Measurements from ENCODE around the gene TALDO1.

TALDO1 gene

DNA sequence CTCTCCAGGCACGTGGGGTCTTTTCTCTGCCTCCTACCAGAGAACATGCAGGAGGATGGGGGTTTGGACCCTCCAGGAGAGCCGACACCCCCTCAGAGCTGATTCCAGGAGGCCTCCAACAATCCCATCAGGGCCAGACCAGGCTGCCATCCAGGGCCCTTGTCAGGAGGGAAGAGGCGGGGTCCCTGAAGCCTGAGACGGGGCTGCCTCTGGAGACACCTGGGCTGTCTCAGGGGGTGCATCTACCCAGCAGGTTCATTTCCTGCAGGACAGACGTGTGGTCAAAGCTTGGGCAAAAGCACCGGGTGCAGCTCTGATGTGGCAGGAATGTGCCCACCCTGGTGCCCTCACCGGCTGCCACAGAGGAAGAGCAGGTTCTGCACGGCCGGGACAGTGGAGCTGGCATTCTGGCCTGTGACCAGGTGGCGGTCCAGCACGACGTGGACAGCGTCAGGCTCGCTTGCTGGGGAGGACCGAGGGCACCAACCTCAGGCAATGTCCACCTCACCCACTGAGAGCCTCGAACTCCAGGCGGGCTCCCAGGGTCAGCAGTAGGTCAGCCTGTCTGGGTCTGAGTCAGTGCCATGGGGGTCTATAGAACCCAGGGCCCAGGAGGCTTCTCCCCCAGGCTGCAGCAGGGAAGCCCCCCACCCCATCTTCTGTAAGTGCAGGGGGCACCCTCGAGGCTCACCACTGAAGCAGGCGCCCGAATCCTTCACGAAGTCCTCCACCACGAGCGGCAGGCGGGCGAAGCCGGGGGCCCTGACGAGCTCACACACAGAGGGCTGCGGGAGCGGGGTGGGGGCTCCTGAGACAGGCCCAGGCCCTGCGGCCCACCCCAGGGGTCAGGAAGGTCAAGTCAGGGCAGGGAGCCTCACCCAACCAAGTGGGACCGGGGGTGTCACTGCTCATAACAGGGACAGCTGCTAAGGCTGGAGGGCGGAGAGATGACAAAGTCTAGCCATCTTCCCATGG, 23.7 kb downstream of the TALDO1 start:
- DNase-seq (ENCODE audit: low read depth) = no peak

DNA sequence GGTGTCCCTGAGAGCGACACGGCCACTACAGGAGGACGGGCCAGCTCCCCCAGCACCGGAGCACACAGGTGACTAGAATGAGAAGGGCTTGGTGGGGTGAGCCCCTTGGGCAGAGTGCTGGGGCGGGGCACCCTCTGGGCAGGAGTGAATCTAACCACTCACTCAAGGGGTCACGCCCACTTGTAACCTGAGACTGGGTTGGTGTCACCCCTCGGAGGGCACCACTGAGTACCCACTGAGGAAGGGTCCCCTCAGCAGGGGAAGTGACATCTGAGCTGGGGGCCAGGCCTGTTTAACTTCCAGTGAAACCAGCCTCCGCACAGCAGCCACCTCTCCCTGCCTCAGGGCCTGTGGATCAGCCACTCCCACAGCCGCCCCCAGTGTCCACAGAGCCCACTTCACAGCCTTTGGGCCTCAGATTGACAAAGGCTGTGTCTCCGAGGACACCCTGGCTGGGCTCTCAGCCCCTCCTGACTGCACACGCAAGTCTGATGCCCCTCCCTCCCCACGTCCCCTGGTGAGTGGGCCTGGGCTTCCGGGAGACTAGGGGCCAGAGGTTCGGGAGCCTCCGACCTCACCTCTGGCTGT, 24.4 kb downstream of the TALDO1 start:
- no peak for DNase-seq (ENCODE audit: low read depth)

DNA sequence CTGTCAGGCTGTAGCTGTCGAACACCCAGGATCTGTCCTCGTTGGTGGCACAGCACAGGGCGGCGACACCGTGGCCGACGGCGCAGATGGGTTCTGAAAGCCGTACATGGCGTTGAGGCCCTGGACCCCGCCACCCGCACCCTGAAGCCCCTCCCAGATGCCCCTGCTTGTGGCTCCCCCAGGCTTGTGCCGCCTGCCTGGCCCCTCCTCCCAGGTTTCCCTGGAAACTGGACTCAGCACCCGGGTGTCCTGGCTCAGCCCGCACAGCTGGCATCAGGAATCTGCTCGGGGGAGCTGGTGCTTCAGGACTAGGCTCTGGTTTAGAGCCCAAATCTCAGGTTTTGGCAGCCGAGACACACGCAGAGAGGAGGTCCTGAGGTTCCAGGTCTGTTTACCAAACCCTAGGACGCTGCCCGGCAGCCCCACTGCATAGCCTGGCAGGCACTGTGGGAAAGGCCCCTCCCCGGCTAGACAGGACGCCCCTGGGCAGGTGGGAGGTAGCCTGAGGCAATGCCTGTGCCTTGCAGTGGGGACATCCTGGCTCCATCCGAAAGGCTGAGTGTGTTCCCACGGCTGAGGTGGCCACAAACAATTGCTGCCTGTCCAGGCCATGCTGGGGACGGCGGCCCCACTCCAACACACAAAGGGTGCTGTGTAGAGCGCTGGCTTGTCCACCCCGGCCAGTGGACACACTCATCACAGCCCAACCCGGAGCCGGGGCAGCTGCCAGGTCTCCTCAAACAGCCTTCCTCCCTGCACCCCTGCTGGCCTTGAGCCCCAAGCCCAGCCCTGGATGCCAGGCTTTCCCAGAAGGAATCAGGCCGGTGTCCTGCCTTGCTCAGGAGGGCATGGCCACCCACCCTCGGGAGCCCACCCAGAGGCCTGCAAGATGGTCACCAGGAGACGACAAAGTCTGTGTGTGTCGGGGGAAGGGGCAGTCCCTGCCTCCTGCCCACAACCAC, 25.4 kb downstream of the TALDO1 start:
- no peak for DNase-seq (ENCODE audit: low read depth)

DNA sequence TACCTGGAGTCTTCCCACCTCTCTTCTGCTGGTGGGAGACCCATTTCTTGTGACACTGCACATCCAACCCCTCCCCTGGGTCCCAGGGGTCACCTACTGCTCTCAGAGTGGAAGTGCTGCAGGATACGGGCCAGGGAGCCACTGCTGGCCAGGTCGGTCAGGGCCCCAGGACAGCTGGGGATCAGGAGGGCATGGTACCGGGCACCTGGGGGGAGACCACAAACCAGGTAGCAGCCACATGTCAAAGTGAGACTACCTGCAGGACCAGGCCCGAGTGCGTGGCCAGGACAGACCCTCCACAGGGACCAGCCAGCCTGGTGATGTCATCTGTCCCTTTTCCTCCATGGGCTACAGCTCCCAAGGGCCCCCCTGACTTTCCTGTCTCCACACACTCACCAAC, 26.2 kb downstream of the TALDO1 start:
- DNase-seq (ENCODE audit: low read depth) = no peak

DNA sequence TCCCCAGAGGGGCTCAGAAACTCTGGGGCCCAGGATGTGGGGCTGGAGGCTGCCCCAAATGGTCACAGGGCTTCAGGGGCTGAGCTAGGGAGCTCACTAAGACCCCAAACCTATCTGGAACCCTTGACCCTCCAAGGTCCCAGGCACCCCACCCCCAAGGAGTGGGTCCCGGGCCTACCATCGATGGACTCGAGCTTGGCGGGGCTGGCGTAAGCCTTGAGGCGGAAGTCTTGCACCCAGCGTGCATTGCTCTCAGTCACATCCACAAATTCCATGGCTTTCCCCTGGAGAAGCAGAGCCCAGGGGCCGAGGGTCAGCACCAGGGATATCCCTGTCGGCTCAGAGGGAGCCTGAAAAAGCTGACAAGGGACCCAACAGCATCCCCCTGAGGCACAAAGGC, 26.6 kb downstream of the TALDO1 start:
- no peak for DNase-seq (ENCODE audit: low read depth)

DNA sequence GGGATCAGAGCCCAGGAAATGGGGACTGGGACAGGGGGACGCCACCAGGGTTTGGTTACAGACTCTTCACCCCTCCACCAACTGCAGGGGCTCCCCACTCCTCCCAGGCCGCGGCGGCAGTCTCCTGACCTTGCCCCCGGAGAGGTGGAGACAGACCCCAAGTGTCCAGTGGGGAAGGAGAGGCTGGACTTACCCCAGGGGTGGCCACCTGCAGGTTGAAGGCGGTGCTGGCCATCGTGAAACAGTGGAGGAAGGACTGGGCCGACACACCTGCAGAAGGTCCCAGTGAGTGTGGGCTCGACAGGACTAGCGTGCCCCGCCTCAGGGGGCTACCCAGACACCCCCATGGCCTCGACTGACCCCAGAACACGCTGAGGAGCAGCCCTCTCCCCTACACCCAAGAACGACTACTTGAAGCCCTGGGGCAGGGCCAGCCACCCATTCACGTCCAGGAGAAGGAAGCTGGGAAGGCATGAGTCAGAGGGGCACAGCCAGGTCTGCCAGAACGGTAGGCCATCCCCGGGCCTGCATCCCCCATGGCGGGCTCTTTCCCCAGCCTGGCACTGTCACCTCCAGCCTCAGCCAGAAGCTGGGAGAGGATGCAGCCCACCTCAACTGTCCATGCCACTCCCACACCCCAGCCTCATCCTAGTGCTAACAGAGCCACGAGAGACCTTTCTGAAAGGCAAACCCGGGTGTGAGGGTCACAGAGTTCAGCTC, 27.8 kb downstream of the TALDO1 start:
- DNase-seq (ENCODE audit: low read depth) = no peak

DNA sequence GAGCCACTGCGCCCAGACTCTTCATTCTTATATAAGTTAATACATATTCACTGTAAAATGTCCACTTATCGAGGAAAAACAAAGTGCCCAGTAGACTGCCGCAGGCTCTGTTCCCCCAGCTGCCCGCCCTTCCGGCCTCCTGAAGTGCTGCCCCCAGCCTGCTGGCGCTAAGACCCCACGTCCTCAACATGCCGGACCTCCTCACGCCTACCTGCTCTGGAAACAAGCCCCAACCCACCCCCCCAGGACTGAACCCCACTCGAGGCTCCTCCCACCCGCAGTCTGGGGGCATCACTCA, 28.9 kb downstream of the TALDO1 start:
- DNase-seq (ENCODE audit: low read depth) = no peak

DNA sequence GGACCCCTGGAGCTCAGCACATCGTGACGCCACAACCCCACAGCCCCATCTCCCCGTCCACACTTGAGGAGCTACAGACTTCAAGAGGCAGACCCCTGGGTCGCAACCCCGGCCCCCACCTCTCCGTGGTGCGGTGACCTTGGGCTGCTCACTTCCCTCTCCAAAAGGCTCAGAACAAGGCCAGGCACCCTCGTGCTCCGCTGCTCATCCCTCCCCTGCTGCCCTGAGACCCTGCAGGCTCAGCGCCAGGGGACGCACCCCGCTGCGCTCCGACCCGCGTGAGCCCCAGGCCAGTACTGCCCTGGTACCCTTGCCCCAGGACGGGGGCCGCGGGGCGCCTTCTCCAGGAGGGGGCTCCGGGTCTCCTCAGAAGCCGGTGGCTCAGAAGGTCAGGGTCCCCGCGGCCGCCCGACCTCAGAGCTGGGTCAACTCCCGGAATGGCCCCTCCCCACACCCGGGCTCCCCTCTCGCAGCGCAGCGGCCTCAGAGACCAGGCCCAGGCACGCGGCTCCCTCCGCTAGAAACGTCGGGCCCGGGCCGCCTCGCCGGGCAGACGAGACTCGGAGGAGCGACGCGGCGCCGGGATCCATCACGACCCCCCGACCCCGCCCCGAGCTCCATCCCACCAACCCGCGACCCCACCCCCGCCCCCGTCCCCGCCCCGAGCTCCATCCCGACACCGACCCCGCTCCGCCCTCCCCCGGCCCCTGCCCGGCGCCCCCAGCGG, 29.5 kb downstream of the TALDO1 start:
- DNase-seq (ENCODE audit: low read depth) = no peak

DNA sequence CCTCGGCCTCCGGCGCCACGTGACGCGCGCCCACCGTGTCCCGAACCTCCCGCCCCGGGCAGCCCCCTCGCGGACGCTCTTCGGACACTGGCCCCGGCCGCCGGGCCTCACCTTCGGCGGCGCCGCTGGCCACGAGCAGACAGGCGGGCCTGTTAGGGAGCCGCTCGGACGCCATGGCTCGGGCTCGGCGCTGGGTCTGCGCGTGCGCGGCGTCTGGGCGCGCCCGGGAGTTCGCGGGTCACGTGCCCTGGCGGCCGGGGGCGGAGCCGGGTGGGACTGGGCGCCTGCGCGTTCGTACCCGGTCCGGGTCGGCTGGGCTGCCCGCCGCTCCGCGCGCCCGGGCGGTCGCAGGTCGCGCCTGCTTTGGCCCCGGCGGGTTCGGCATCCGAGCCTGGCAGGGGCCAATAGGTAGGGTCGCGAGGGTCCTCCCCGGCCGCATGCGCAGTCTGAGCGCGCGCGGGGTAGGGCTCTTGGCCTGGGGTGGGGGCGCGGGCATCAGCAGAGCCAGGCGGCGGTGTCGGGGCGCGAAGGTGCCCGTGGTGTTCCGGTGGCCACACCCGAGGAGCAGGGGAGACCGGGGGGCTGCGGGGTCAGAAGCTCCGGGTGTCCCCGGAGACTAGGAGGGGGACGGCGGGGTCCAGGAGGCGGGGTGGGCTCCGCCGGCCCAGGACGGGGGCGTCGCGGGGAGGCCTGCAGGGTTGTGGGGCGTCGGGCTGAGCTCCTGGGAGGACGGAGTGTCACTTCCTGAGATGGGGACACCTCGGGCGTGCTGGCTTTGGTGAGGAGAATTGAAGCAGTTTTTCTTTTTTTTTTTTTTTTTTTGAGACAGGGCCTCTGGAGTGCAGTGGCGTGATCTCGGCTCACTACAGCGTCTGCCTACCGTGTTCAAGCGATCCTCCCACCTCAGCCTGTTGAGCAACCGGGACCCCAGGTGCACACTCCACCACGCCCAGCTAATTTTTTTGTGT, 30.3 kb downstream of the TALDO1 start, which contains the start of gene GATD1:
GATD1 (minus strand) TSS at position 200 of the 968 bp plus-strand sequence; CDS start at position 175, 25 bp downstream.
- DNase-seq (ENCODE audit: low read depth) = peak; percentile 85

DNA sequence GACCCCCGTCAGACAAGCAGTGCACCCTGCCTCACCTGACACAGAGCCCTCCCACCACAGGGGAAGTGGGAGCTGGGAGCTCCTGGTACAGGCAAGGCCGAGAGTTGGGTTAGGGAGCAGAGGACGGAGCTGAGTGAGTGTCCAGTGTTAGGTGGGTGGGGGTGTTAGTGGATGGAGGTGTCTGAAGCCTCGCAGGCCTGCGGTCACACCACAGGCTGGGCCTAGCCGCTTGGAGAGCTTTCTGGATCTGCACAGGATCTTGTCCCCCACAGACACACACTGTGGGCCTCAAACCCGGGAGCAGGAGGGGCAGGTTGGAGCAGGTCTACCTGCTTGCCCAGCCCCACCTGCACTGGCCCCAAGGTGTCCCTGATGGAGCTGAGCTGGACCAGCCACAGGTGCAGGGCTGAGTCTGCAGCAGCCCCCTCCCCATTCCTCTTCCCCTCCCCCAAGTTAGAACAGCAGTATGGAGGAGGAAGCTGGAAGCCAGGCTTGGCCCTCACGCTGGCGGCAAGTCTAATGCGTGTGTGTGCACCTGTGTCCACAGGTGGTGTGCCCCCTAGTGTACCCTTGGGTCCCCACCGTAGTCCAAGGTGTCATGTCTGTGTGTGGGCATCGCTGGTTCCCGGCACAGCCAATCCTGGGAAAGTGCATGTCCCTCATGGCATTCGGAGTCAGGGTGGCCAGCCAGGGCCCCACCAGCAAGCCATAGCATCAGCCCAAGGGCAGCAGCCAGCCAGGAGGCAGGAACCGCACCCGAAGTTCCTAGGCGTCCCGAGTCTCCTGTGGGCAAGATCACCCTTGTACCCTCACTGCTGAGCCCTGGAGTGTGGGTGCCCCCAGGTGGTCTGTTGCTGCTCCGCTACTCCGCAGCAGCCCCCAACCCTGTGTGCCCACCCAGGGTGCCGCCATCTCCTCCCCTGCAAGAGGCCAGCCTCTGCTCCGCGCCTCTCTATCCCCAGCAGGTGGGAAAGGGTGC, 32.0 kb downstream of the TALDO1 start:
- DNase-seq (ENCODE audit: low read depth) = no peak

DNA sequence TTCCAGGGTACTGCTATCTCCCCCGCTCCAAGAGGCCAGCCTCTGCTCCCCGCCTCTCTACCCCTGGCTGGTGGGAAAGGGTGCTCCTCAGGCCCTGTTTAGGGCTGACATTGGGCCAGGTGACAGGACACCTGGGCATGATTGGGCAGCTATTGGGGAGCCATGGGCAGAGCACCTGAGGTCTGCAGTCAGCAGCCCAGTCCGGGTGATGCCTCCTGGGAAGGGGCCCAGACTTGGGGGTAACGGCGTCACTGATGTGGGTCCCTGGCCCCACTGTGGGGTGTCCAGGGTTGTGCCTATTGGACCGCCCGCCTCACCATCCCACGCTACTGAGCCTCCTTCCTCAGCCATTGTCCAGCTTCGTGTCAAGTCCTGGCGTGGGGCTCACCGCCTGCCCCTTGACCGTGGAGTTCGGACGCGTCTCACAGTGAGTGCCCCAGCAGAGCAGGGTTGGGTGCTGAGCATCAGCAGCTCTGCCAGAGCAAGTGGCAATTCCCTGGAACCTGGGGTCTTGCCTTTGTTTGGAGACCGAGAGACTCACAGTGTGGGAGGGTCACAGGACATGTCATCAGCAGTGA, 32.8 kb downstream of the TALDO1 start:
- DNase-seq (ENCODE audit: low read depth) = no peak

DNA sequence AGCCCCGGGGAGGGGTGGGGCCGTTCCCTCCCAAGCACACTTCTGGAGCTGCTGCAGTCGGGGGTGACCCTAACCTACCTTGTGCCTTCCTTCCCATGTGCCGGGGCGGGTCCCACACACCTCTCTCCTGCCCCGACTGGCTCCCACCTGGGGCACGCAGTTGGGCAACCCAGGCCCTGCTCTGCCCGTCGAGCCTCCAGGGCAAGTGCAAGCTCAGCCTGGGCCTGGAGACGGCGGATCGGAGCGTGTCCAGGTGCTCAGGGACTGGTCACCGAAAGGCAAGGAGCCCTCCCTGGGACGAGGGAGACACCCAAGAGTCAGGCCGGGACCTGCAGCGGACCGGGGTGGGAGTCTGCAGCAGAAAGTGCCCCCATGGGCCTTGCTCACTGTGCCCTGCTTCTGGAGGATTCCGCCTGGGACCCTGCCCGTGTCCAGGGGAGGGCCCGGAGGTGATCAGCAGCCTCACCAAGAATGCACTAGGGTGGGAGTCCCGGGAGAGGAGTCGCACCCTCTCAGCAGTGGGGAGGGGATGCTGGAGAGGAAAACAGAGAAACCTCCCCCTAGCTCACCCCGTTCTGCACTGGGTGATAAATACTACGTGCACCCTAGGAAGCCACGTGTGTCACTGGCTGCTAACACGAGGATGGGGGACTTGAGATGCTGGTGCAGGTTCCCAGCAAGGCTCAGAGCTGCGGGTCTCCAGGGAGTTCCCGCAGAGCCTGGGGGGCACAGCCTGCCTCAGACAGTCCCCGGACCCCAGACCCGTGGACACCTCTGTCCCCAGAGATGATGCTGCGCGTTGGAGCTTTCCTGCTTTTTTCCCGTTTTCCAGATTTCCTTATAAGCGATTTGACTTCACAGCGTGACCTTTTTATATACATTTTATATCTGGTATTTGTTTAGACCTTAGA, 35.3 kb downstream of the TALDO1 start:
- no peak for DNase-seq (ENCODE audit: low read depth)

DNA sequence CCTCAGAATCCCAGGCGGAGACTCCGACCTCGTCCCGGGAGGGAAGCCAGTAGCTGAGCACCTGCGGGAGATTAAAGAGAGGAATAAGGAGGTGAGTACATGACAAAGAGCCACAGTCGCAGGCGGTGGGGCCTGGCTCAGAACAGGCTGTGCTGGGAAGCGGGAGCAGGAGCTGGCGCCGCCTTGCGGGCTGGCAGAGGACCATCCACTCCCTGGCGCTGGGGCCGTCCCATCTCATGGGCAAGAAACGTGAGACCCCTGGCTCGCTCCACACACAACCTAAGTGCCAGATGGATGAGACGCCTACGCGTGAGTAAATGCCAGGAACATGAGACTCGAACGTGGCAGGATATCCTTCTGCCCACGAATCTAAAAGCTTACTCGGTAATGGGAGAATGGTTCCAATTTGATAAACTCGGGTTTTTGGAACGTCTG, 36.3 kb downstream of the TALDO1 start:
- DNase-seq (ENCODE audit: low read depth) = no peak

DNA sequence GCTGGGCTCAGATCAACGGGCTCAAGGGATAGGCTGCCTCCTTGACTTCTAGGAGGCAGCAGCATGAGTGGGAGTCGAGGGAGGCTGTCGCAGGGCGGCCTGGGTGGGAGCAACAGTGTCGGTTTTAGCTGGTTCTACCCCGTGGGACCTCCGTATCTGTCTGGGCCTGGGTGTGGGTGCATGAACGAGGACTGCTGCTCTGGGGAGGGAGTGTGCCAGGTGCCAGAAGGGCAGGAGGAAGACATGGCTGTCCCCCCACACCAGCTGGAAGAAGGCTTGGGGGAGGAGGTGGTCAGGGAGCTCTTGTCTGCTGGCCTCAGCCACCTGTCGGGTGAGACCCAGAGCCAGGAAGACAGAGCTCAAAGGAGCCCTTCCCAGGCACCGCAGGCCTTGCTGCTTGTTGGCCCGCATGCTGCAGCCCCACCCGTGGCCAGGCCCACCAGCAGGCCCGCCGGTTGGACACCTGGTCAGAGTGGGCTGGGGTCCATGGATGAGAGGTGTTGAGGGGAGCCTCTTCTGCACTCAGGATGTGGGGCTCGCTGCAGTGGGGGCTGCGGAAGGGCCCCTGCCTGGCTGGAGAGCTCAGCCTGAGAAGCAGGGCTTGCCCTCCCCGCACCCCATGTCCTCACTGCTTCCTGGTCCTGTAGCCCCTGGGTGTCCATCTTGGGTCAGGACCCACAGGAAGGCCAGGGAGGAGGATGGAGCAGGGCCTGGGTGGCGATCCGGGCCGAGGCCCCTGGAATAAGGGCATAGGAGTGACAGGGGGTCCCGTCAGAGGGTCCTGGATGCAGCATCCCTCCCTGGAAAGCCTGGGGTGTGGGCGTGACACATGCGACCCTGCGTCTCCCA, 39.2 kb downstream of the TALDO1 start:
- DNase-seq (ENCODE audit: low read depth) = no peak

DNA sequence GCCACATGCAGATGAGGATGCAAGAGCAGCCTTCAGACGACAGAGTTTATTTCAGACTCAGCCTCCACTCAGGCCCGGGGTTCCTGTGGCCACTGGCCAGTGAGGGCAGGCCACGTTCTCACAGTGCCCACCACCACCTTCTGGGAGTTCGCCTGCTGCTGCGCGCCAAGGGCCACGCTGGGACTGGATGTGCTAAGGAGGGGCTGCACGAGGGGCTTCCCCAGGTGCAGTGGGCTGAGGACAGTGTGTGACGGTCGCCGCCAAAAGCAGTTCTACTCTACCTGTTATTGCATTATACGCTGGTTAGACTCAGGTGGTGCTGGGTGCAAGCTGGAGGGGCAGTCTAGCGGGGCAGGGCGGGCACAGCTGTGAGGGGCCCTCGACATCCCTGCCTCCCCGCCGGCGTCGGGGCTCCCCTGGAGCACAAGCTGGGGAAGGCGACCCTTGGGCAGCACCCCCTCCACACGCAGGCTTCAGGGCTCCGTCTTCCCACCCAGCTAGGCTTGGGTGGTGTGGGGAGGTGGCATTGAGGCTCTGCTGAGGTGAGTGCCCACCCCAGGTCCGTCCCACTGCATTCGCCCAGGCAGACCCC, 39.9 kb downstream of the TALDO1 start:
- no peak for DNase-seq (ENCODE audit: low read depth)

Data from T-helper 22 cell (primary cell).